22Rv1 (cell line): ENCODE results near the gene LTBP1.

Experiments
- H3K27ac ChIP-seq: fragments of 450-650 bp; 2 replicates; pipeline ENCODE4 v1.5.1; 2017
- ZFX ChIP-seq: fragments of 450-650 bp; IDR thresholded peaks from 2 replicates; pipeline ENCODE4 v1.6.1; 2017; ENCODE audit warnings: antibody characterized with exemption, borderline replicate concordance
- TF ChIP-seq, protein P1 (sequence below): fragments of 450-650 bp; IDR thresholded peaks from 2 replicates; pipeline ENCODE4 v1.5.1; 2017; ENCODE audit warnings: mild to moderate bottlenecking

Gene LTBP1

DNA sequence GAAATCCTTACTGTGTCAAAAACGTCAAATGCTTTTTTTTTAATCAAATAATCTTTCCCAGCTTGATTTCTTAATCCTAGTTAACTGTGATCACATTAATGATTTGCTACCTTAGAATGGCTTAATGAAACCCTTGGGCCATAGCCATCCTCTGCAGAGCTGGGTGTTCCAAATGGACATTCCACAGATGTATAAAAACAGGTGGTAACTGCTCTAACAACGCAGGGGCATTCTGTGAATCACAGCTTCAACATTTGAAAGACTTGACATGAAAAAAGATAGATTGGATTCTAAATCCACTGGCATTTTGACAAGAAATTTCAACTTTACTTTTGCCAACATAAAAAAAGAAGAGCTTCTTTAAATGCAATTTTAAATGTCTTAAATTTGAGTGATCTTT, 459.9 kb downstream of the LTBP1 start:
- TF ChIP-seq ZFX: no peak
- TF ChIP-seq, protein P1, sequence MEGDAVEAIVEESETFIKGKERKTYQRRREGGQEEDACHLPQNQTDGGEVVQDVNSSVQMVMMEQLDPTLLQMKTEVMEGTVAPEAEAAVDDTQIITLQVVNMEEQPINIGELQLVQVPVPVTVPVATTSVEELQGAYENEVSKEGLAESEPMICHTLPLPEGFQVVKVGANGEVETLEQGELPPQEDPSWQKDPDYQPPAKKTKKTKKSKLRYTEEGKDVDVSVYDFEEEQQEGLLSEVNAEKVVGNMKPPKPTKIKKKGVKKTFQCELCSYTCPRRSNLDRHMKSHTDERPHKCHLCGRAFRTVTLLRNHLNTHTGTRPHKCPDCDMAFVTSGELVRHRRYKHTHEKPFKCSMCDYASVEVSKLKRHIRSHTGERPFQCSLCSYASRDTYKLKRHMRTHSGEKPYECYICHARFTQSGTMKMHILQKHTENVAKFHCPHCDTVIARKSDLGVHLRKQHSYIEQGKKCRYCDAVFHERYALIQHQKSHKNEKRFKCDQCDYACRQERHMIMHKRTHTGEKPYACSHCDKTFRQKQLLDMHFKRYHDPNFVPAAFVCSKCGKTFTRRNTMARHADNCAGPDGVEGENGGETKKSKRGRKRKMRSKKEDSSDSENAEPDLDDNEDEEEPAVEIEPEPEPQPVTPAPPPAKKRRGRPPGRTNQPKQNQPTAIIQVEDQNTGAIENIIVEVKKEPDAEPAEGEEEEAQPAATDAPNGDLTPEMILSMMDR: no peak
- no peak overlapping the region for H3K27ac ChIP-seq

- no peak overlapping the region for H3K27ac ChIP-seq
- no peak for TF ChIP-seq ZFX
- TF ChIP-seq, protein P1: no peak
Measured at GRCh38 chr2:33408109-33408508, 461.4 kb downstream of the LTBP1 start.

GRCh38 chr2:33409417-33409955, 462.7 kb downstream of the LTBP1 start:
- TF ChIP-seq, protein P1: no peak
- no peak for TF ChIP-seq ZFX
- no peak overlapping the region for H3K27ac ChIP-seq

DNA sequence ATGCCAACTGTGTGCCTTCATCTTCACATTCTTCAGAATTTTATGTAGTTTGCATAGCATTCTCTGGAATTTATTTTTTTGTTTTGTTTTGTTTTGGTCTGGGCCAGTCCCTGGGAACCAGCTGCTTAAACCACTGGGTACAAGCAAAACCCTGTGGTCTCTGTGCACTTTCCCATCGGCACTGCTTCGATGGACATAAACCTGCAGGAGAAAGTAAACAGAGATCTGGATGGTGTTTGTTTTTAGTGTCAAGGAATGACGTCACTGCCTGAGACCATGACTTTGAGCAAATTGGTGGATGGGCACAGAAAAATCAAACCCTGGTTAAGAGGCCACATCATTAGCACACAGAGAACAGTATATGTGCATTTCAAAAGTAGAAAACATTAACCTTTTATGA, 465.0 kb downstream of the LTBP1 start:
- TF ChIP-seq, protein P1: no peak
- no peak for TF ChIP-seq ZFX
- no peak overlapping the region for H3K27ac ChIP-seq

DNA sequence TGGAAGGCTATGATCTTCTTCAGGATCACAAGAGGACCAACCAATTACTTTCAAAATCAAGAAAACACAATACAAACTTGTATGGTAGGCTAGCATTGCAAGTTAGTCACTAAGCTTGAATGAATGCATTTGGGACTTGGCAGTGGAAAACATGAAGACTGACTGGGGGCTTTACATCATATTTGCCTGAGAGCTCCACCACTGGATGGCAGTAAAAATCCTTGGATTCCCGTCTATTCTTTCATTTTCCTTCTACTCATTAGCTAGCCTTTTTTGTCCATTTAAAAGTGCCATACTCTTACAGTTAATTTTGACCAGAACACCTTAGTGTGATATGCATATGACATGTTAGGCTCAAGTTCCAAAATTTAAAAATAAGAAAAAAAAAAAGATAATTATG, 466.2 kb downstream of the LTBP1 start:
- TF ChIP-seq, protein P1: peak; percentile 16; the same call in 1 of the 2 replicates
- TF ChIP-seq ZFX: no peak
- H3K27ac ChIP-seq: no peak overlapping the region

- H3K27ac ChIP-seq: no peak overlapping the region
- no peak for TF ChIP-seq ZFX
- TF ChIP-seq, protein P1: no peak
Measured at GRCh38 chr2:33419581-33420200, 472.9 kb downstream of the LTBP1 start.

DNA sequence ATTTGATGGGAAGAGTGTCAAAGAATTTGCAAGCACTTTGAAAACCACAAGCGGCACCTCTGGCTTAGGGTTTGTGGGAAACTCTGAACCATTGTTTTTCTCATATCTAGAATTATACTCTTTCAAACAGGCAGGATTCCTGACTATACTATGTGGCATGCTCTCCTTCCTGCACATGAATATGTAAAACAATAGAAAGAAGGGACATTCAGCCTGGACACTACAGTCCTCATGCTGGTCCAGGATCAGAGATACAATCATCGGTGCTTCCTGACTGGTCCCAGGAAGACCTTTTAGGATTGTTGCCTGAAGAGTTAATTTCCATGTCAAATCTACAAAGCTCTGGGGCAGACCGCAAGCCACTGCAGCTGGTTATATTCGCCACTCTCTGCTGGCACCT, 474.0 kb downstream of the LTBP1 start:
- no peak overlapping the region for H3K27ac ChIP-seq
- TF ChIP-seq, protein P1: no peak
- TF ChIP-seq ZFX: no peak
